T-helper 9 cell (primary cell): ENCODE data around the gene ARHGEF35.
"Not testable (repeated sequence)": the region's sequence is repeated elsewhere in the genome, so short reads cannot be mapped to it uniquely, and the experiment has no call there.

Experiments used
- DNase-seq: peaks from one replicate; pipeline ENCODE4 v3.0.0-alpha.2; 2020

ARHGEF35 gene

DNA sequence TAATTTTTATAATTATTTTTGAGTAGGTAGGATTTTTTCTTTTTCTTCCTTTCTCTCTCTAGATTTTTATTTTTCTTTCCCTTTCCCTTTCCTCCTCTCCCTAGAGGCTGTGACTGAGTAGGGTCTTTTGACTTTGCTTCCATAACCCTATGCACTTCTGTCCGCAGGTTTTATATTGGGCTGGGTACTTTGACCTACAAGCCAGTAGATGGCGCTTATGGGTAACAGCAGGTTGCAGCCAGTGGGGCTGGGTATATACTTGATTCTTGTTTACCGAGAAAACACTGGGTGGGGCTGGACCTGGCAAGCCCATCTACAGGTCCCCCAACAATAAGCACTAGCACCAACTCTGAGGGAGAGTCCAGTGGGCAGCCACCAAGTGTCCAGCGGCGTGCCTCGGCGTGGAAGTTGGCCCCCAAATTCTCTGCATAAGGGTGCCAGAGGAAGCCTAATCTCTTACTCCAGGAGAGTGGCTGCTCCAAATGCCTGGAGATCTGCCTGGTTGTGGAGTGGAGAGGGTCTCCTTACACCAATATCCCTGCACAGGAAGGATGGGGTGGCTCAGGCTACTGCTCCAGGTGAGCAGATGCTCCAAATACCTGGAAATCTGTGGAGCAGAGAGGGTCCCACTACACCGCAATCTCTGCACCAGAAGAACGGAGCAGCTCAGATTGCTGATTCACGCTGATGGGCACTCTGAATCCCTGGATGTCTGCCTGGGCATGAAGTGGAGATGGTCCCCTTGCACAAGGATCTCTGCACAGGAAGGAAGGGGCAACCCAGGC is 17.1 kb downstream of the ARHGEF35 start:
- peak; percentile 2 for DNase-seq

GRCh38 chr7:144174613-144175012 is 21.0 kb downstream of the ARHGEF35 start:
- no peak for DNase-seq

- DNase-seq, result not testable (repeated sequence)
Measured at GRCh38 chr7:144171594-144172350, 23.9 kb downstream of the ARHGEF35 start.

DNA sequence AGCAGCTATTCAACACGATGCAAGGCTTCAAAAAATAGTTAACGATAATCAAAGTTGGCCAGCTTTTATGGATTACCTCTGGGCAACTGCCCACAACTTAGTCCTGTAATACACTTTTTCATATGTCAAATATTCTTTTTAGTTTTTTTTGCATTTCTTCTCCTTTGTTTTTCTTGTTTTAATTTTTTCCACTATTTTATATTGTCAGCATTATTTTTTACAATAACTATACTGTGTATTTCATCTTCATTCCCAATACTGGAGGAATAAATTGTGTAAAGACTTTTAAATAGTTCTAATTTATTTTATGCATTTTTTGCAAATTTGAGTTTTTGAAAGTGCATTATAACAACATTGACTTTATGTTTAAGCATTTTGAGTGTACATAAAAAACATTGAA is 30.8 kb downstream of the ARHGEF35 start:
- DNase-seq, result no peak

DNA sequence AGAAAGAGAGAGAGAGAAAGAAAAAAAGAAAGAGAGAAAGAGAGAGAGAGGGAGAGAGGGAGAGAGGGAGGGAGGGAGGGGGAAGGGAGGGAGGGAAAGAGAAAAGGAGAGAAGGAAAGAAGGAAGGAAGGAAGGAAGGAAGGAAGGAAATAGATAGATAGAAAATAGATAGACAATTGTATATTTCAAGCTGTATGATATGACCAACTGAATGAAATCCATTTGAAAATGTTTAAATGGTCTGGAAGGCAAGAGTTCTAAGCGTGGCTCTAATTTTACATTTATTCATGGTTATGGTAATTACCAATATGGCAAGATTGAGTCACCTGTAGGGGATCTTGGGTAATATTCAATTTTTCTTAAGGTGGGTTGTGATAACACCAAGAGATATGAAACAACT is 36.8 kb downstream of the ARHGEF35 start:
- no peak for DNase-seq

DNA sequence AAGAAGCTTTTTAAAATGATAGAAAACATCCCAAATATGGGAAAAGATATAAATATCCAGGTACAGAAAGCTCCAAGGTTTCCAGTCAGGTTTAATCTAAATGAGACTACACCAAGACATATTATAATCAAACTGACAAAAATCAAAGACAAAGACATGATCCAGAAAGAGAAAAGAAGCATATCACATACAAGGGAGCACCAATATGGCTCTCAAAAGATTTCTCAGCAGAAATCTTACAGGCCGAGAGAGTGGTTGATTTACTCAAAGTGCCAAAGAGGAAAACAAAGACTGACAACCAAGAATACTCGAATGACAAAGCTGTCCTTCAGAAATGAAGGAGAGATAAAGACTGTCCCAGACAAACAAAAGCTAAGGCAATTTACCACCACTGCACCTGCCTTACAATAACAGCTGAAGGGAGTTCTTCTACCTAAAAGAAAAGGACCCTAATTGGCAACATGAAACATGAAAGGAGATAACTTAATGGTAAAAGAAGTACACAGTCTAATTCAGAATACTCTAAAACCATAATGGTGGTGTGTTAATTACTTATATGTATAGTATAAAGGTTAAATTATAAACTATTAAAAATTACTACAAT is 47.3 kb downstream of the ARHGEF35 start:
- DNase-seq, result no peak

- no peak for DNase-seq
Measured at GRCh38 chr7:144144426-144144825, 51.2 kb downstream of the ARHGEF35 start.

GRCh38 chr7:144142187-144142586 is 53.4 kb downstream of the ARHGEF35 start:
- no peak for DNase-seq

DNA sequence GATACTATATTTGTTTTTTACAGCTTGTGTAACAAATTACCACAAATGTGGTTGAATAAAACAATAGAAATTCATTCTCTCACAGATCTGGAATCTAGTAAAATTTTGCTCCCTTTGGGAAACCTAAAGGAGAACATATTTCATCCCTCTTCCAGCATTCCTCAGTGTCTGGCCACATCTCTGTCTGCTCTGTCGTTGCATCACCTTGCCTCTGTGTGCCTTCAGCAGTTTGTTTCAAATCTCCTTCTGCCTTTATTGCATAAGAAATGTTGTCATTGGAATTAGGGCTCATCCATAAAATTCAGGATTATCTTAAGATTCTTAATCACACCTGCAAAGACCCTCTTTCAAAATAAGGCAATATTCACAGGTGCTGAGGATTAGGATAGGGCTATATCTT is 58.1 kb downstream of the ARHGEF35 start:
- DNase-seq, result no peak
